Thoracic aorta (tissue), 2 donors: ENCODE results near the gene CACNA1I. TPM values are rescaled to one million over a fixed set of nuclear protein-coding genes. Genes with fewer than 3 reads are reported as not detected.

Experiments
- ATAC-seq: fragments of 150-250 bp; one replicate; pipeline ENCODE4 v1.8.0; 2017; ENCODE audit warnings: low read depth; ENCODE audit not compliant: insufficient number of reproducible peaks, low FRiP score
- DNase-seq: peaks from one replicate; pipeline ENCODE4 v3.0.0-alpha.2; 2020; ENCODE audit warnings: low spot score
- H3K27ac ChIP-seq, 2 donors: fragments of 200-600 bp; sonication (generic); 1 replicate in 1 of 2; 2 replicates in 1 of 2; pipeline ENCODE4 v1.5.1; 2016; ENCODE audit warnings: mild to moderate bottlenecking in 2 of 2, moderate library complexity in 2 of 2
- H3K27me3 ChIP-seq: fragments of 200-600 bp; sonication (generic); replicated peaks from 2 replicates; pipeline ENCODE4 v1.6.0; 2016; ENCODE audit warnings: mild to moderate bottlenecking; ENCODE audit not compliant: insufficient read depth
- H3K36me3 ChIP-seq: fragments of 200-600 bp; sonication (generic); one replicate; pipeline ENCODE4 v1.5.1; 2016
- H3K4me1 ChIP-seq, 2 donors: fragments of 200-600 bp; sonication (generic); 1 replicate in 1 of 2; 2 replicates in 1 of 2; pipeline versions ENCODE4 v1.5.1 to v1.6.0; 2016; ENCODE audit warnings: low read depth in 2 of 2, mild to moderate bottlenecking in 1 of 2; ENCODE audit not compliant: control insufficient read depth in 1 of 2
- H3K4me3 ChIP-seq: fragments of 200-600 bp; sonication (generic); 2 replicates; pipeline ENCODE4 v1.5.1; 2016; ENCODE audit warnings: mild to moderate bottlenecking
- H3K9me3 ChIP-seq: fragments of 200-600 bp; sonication (generic); 2 replicates; pipeline ENCODE4 v1.5.1; 2016
- CTCF ChIP-seq: fragments of 200-600 bp; sonication (generic); IDR thresholded peaks from one replicate; pipeline ENCODE4 v1.5.1; 2019; ENCODE audit warnings: antibody characterized with exemption
- total RNA-seq, 2 donors: library from RNA; depleted of rRNA; stranded (reverse); fragments of >200 nt; gene quantifications; one replicate each; pipeline versions ENCODE4 v1.1.0 to v1.2.3, GENCODE V29; 2016

The CACNA1I gene
- total RNA-seq, 2 donors from 2014 or later: 0.14 to 0.21 TPM

DNA sequence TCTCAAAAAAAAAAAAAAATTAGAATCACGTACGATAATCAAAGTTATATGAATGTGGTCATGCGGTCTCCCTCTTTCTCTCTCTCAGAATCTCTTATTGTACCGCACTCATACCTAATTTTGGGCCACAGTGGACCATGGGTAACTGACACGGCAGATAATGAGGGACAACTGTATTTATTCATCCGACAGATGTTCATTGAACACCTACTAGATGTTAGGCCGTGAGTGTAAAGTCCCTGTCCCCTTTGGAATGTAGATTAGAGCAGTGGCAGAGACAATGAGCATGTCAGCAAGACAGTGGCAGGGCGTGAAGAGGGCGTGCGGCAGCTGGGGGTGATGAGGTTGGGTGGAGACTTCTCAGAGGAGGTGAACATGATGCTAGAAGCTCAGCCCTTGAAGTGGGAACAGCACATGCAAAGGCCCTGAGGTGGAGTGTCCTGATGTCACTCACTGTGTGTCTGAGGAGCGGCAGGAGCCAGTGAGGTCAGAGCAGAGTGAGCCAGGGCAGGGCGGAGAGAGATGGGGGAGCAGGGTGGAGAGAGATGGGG is 25.1 kb downstream of the CACNA1I start:
- no peak for ATAC-seq
- Histone ChIP-seq H3K27me3 (no peaks in the 10 kb centered on the region), H3K9me3 (no peaks in the 10 kb centered on the region), H3K36me3 (no peaks in the 10 kb centered on the region), H3K4me1 (peaks cover 0 to 17% of the 10 kb centered on the region in 2 donors), H3K27ac (no peak overlapping the region), H3K4me3 (no peak overlapping the region)
- no peak for TF ChIP-seq CTCF
- no peak for DNase-seq

DNA sequence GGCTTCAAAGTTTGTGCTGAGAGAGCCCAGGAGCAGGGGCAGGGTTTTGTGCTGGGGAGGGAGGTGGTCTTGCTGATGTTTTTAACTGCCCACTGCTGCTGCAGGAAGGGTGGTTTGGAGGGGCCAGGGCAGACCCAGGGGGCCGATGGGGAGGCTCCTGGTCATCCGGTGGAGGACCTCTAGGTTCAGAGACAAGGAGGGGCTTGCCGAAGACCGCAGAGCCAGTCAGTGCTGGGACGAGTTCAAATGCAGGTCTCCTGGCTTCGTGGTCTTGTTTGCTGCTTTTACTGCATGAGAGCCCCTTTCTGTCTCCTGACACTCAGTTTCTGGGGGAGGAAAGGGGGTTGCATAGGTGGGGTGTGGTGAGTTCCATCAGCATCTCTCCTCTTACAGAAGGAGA is 26.0 kb downstream of the CACNA1I start:
- Histone ChIP-seq H3K27me3 (no peaks in the 10 kb centered on the region), H3K4me3 (no peak overlapping the region), H3K27ac (no peak overlapping the region), H3K4me1 (peaks cover 0 to 17% of the 10 kb centered on the region in 2 donors), H3K36me3 (no peaks in the 10 kb centered on the region), H3K9me3 (no peaks in the 10 kb centered on the region)
- no peak for TF ChIP-seq CTCF
- DNase-seq (no peak), ATAC-seq (no peak)

DNA sequence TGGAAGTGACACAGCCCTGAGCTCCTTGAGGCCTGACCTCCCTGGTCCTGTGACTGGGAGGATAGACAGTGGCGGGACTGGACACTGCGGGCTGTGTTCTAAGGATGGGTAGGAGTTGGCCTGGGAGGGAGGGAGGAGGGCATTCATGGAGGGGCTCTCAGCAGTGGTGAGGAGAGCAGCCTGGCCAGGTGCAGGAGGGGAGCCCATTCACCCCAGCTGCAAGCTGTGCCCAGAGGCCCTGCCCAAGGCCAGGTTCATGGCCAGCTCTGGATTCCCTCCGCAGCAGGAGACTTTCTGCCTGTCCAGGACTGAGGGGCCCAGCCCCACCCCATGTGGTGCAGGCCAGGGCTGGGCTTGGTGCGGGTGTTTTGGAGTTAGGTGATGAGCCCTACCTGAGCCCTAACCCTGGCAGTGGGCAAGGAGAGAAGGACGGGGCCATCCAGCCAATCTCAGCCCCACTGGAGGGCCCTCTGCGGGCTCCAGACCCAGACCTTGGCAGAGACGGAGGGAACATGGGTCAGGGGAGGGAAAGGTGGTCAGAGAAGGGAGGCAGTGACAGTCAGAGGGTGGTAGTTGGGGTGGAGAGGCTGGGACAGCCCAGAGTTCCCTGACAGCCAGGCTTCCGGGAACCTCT is 26.8 kb downstream of the CACNA1I start:
- Histone ChIP-seq H3K4me1 (peaks cover 0 to 11% of the 10 kb centered on the region in 2 donors), H3K27ac (no peak overlapping the region), H3K36me3 (no peaks in the 10 kb centered on the region), H3K27me3 (no peaks in the 10 kb centered on the region), H3K9me3 (no peaks in the 10 kb centered on the region), H3K4me3 (no peak overlapping the region)
- TF ChIP-seq CTCF: no peak
- no peak for DNase-seq
- no peak for ATAC-seq

- ATAC-seq (no peak), DNase-seq (no peak)
- H3K4me3 ChIP-seq: no peak overlapping the region
- no peaks in the 10 kb centered on the region for H3K27me3 ChIP-seq
- no peaks in the 10 kb centered on the region for H3K36me3 ChIP-seq
- H3K4me1 ChIP-seq: peaks cover 0 to 2% of the 10 kb centered on the region in 2 donors
- no peak for TF ChIP-seq CTCF
- peaks cover 3% of the 10 kb centered on the region for H3K9me3 ChIP-seq
- H3K27ac ChIP-seq: no peak overlapping the region
Observed at GRCh38 chr22:39598017-39598965, 27.7 kb downstream of the CACNA1I start.
